ENCODE results near the gene MADCAM1.
A peak's percentile ranks its signal among the peaks of the same experiment; 100 is the strongest.
"Not testable (repeated sequence)": the region's sequence is repeated elsewhere in the genome, so short reads cannot be mapped to it uniquely, and the experiment has no call there.

Gene MADCAM1

GRCh38 chr19:478976-479375, 17.3 kb upstream of the MADCAM1 start:
- H3K4me3 ChIP-seq (ENCODE audit: low read length, poor library complexity, severe bottlenecking): no peak overlapping the region
- H3K9me3 ChIP-seq (ENCODE audit: insufficient read depth, low read depth, low read length): no peaks in the 10 kb centered on the region; the same call in 1 of the 2 replicates
- H3F3A ChIP-seq (ENCODE audit: low read depth): no peaks in the 10 kb centered on the region
- no peak overlapping the region for H2AFZ ChIP-seq (ENCODE audit: low read length)
- no peaks in the 10 kb centered on the region for H3K9me2 ChIP-seq (replicated peaks; ENCODE audit: low read depth, low read length)
- H3K9ac ChIP-seq (ENCODE audit: low read depth, low read length, poor library complexity, severe bottlenecking): no peak overlapping the region
- TF ChIP-seq CTCF (conservative IDR thresholded peaks at IDR 0.05; ENCODE audit: low read length) (no peak), EZH2phosphoT487 (IDR thresholded peaks at IDR 0.05; ENCODE audit: borderline replicate concordance) (no peak)
- H3K4me1 ChIP-seq (ENCODE audit: insufficient read depth, low read length, poor library complexity, severe bottlenecking): no peaks in the 10 kb centered on the region
- H3K36me3 ChIP-seq (ENCODE audit: insufficient read depth, low read length): no peaks in the 10 kb centered on the region
- H3K4me2 ChIP-seq (ENCODE audit: low read depth, low read length, poor library complexity, severe bottlenecking): no peak overlapping the region
- no peaks in the 10 kb centered on the region for H3K79me2 ChIP-seq (ENCODE audit: insufficient read depth, low read length)
- no peaks in the 10 kb centered on the region for H4K20me1 ChIP-seq (ENCODE audit: insufficient read depth, low read length, poor library complexity, severe bottlenecking)
- H3K27me3 ChIP-seq (ENCODE audit: insufficient read depth, low read length, poor library complexity, severe bottlenecking): no peaks in the 10 kb centered on the region

- H3K9ac ChIP-seq (ENCODE audit: low read depth, low read length, poor library complexity, severe bottlenecking): no peak overlapping the region
- H3K27me3 ChIP-seq (ENCODE audit: insufficient read depth, low read length, poor library complexity, severe bottlenecking): no peaks in the 10 kb centered on the region
- H3K79me2 ChIP-seq (ENCODE audit: insufficient read depth, low read length): no peaks in the 10 kb centered on the region
- H3K4me1 ChIP-seq (ENCODE audit: insufficient read depth, low read length, poor library complexity, severe bottlenecking): no peaks in the 10 kb centered on the region
- H3K4me3 ChIP-seq (ENCODE audit: low read length, poor library complexity, severe bottlenecking): no peak overlapping the region
- no peak overlapping the region for H3K4me2 ChIP-seq (ENCODE audit: low read depth, low read length, poor library complexity, severe bottlenecking)
- no peaks in the 10 kb centered on the region for H3K9me2 ChIP-seq (replicated peaks; ENCODE audit: low read depth, low read length)
- TF ChIP-seq CTCF (conservative IDR thresholded peaks at IDR 0.05; ENCODE audit: low read length) (peak; percentile 68), EZH2phosphoT487 (IDR thresholded peaks at IDR 0.05; ENCODE audit: borderline replicate concordance) (no peak)
- H3K9me3 ChIP-seq (ENCODE audit: insufficient read depth, low read depth, low read length): no peaks in the 10 kb centered on the region; the same call in 1 of the 2 replicates
- H2AFZ ChIP-seq (ENCODE audit: low read length): no peak overlapping the region
- H3K36me3 ChIP-seq (ENCODE audit: insufficient read depth, low read length): no peaks in the 10 kb centered on the region
- H4K20me1 ChIP-seq (ENCODE audit: insufficient read depth, low read length, poor library complexity, severe bottlenecking): no peaks in the 10 kb centered on the region
- H3F3A ChIP-seq (ENCODE audit: low read depth): no peaks in the 10 kb centered on the region
These were observed 16.1 kb upstream of the MADCAM1 start for GRCh38 chr19:480016-480855.

- H3K79me2 ChIP-seq (ENCODE audit: insufficient read depth, low read length): not testable (repeated sequence)
These were observed 15.2 kb upstream of the MADCAM1 start for GRCh38 chr19:481100-481499.

More at GRCh38 chr19:481100-481499, 15.2 kb upstream of the MADCAM1 start:
- not testable (repeated sequence) for H3K27me3 ChIP-seq (ENCODE audit: insufficient read depth, low read length, poor library complexity, severe bottlenecking); H2AFZ ChIP-seq (ENCODE audit: low read length); H3K4me1 ChIP-seq (ENCODE audit: insufficient read depth, low read length, poor library complexity, severe bottlenecking); H3K9ac ChIP-seq (ENCODE audit: low read depth, low read length, poor library complexity, severe bottlenecking); H3K4me3 ChIP-seq (ENCODE audit: low read length, poor library complexity, severe bottlenecking); H3K36me3 ChIP-seq (ENCODE audit: insufficient read depth, low read length); H3K9me2 ChIP-seq (replicated peaks; ENCODE audit: low read depth, low read length); H3F3A ChIP-seq (ENCODE audit: low read depth); H3K9me3 ChIP-seq (ENCODE audit: insufficient read depth, low read depth, low read length); H4K20me1 ChIP-seq (ENCODE audit: insufficient read depth, low read length, poor library complexity, severe bottlenecking); H3K4me2 ChIP-seq (ENCODE audit: low read depth, low read length, poor library complexity, severe bottlenecking)
